ENCODE measurements around the gene POTEI.
"Not testable (repeated sequence)": the region's sequence is repeated elsewhere in the genome, so short reads cannot be mapped to it uniquely, and the experiment has no call there.

POTEI gene

GRCh38 chr2:130509228-130509627 lies at the start of gene POTEI:
Gene POTEI, minus strand, starts transcription at chr2:130509328. Its CDS starts 93 bp downstream, at chr2:130509235.
- DNase-seq (ENCODE audit: low read depth in 3 of 3), result not testable (repeated sequence)

- DNase-seq (ENCODE audit: low read depth in 3 of 3), result not testable (repeated sequence)
Measured at GRCh38 chr2:130556441-130556840, 47.3 kb upstream of the POTEI start.

- not testable (repeated sequence) for DNase-seq (ENCODE audit: low read depth in 3 of 3)
Measured at GRCh38 chr2:130554178-130554577, 45.0 kb upstream of the POTEI start.

GRCh38 chr2:130549475-130549874 lies 40.3 kb upstream of the POTEI start:
- not testable (repeated sequence) for DNase-seq (ENCODE audit: low read depth in 3 of 3)

- DNase-seq (ENCODE audit: low read depth in 3 of 3), result not testable (repeated sequence)
Measured at GRCh38 chr2:130548418-130548817, 39.3 kb upstream of the POTEI start.

GRCh38 chr2:130544978-130545377 lies 35.9 kb upstream of the POTEI start:
- not testable (repeated sequence) for DNase-seq (ENCODE audit: low read depth in 3 of 3)

GRCh38 chr2:130543785-130544528 lies 34.8 kb upstream of the POTEI start:
- not testable (repeated sequence) for DNase-seq (ENCODE audit: low read depth in 3 of 3)

GRCh38 chr2:130542789-130543188 lies 33.7 kb upstream of the POTEI start:
- DNase-seq (ENCODE audit: low read depth in 3 of 3), result not testable (repeated sequence)

GRCh38 chr2:130538271-130538670 lies 29.1 kb upstream of the POTEI start:
- not testable (repeated sequence) for DNase-seq (ENCODE audit: low read depth in 3 of 3)

- not testable (repeated sequence) for DNase-seq (ENCODE audit: low read depth in 3 of 3)
Measured at GRCh38 chr2:130536654-130537053, 27.5 kb upstream of the POTEI start.

GRCh38 chr2:130531672-130532071 lies 22.5 kb upstream of the POTEI start:
- not testable (repeated sequence) for DNase-seq (ENCODE audit: low read depth in 3 of 3)

- DNase-seq (ENCODE audit: low read depth in 3 of 3), result not testable (repeated sequence)
Measured at GRCh38 chr2:130531225-130531624, 22.1 kb upstream of the POTEI start.

GRCh38 chr2:130530212-130530611 lies 21.1 kb upstream of the POTEI start:
- not testable (repeated sequence) for DNase-seq (ENCODE audit: low read depth in 3 of 3)

- not testable (repeated sequence) for DNase-seq (ENCODE audit: low read depth in 3 of 3)
Measured at GRCh38 chr2:130529545-130529944, 20.4 kb upstream of the POTEI start.

- not testable (repeated sequence) for DNase-seq (ENCODE audit: low read depth in 3 of 3)
Measured at GRCh38 chr2:130527365-130527967, 18.3 kb upstream of the POTEI start.

- DNase-seq (ENCODE audit: low read depth in 3 of 3), result not testable (repeated sequence)
Measured at GRCh38 chr2:130522390-130522789, 13.3 kb upstream of the POTEI start.

GRCh38 chr2:130520992-130521391 lies 11.9 kb upstream of the POTEI start, which contains the start of gene CFC1B:
Gene CFC1B, plus strand, starts transcription at chr2:130521222. Its CDS starts 263 bp downstream, at chr2:130521485.
- not testable (repeated sequence) for DNase-seq (ENCODE audit: low read depth in 3 of 3)

- not testable (repeated sequence) for DNase-seq (ENCODE audit: low read depth in 3 of 3)
Measured at GRCh38 chr2:130518516-130519106, 9.5 kb upstream of the POTEI start.

GRCh38 chr2:130511747-130512451 lies 2.8 kb upstream of the POTEI start:
- not testable (repeated sequence) for DNase-seq (ENCODE audit: low read depth in 3 of 3)

- DNase-seq (ENCODE audit: low read depth in 3 of 3), result not testable (repeated sequence)
Measured at GRCh38 chr2:130510807-130511746, 1.9 kb upstream of the POTEI start.

GRCh38 chr2:130491073-130491472 lies 18.1 kb downstream of the POTEI start:
- DNase-seq (ENCODE audit: low read depth in 3 of 3), result not testable (repeated sequence)
